GM12878 (cell line): Measurements from ENCODE around the gene CALN1. TPM values are rescaled to one million over a fixed set of nuclear protein-coding genes. Genes with fewer than 3 reads are reported as not detected.

Experiments used
- ATAC-seq: fragments of 200-7000 bp; cut with Tn5 transposase; 3 replicates; pipeline ENCODE4 v1.9.1; 2020; ENCODE audit warnings: mild to moderate bottlenecking, moderate library complexity
- BruUV-seq: library from RNA; stranded (reverse); fragments of 400-500 nt; replicated peaks from 2 replicates; lab custom pipeline; 2021; lab: Mats Ljungman, UMichigan
- CTCF ChIA-PET: fragments of 300-600 bp; sonication (Branson Sonifier 250); formaldehyde crosslinking; extraction: SDS; loops from one replicate; lab custom pipeline; 2021; ENCODE audit warnings: inconsistent platforms; lab: Yijun Ruan, JAX
- POLR2A ChIA-PET: fragments of 350-600 bp; formaldehyde crosslinking; extraction: SDS; loops from one replicate; lab custom pipeline; 2021; ENCODE audit warnings: inconsistent platforms; lab: Charles Lee
- RAD21 ChIA-PET: fragments of 300-600 bp; sonication (Branson Sonifier 250); formaldehyde crosslinking; loops from one replicate; lab custom pipeline; 2023; ENCODE audit warnings: antibody characterized with exemption; ENCODE audit not compliant: unreplicated experiment; lab: Charles Lee
- SMC1A ChIA-PET: fragments of 300-600 bp; sonication (Branson Sonifier 250); formaldehyde crosslinking; loops from one replicate; lab custom pipeline; 2023; ENCODE audit not compliant: unreplicated experiment, uncharacterized antibody; lab: Charles Lee
- DNase-seq: peaks from one replicate; pipeline ENCODE4 v3.0.0-alpha.2; 2011; ENCODE audit warnings: low read depth, low spot score
- FAIRE-seq: peaks from 3 replicates; lab custom pipeline; 2011; peaks lifted over from hg19 to GRCh38; lab: Jason Lieb, UNC
- H2AFZ ChIP-seq: 2 replicates; pipeline ENCODE4 v1.6.0; 2011; ENCODE audit warnings: low read depth, low read length, control low read depth; ENCODE audit not compliant: control insufficient read depth
- H3K27ac ChIP-seq: 2 replicates; pipeline ENCODE4 v1.5.1; 2011; ENCODE audit warnings: control low read depth; ENCODE audit not compliant: control insufficient read depth, insufficient read depth
- H3K27me3 ChIP-seq, 2 experiments: replicated peaks in 1 of 2; 2 replicates each; pipeline versions ENCODE4 v1.6.0 to v1.6.1; 2011; ENCODE audit warnings: low read length in 1 of 2; ENCODE audit not compliant: control insufficient read depth in 2 of 2, insufficient read depth in 2 of 2
- H3K36me3 ChIP-seq, 2 experiments: 2 replicates each; pipeline ENCODE4 v1.5.1; 2011; ENCODE audit warnings: low read length in 1 of 2; ENCODE audit not compliant: control insufficient read depth in 2 of 2, insufficient read depth in 2 of 2
- H3K4me1 ChIP-seq: 2 replicates; pipeline ENCODE4 v1.6.1; 2011; ENCODE audit warnings: mild to moderate bottlenecking, low read length, moderate library complexity, mixed read lengths; ENCODE audit not compliant: control insufficient read depth, insufficient read depth
- H3K4me2 ChIP-seq: 2 replicates; pipeline ENCODE4 v1.6.0; 2011; ENCODE audit warnings: control low read depth; ENCODE audit not compliant: control insufficient read depth, insufficient read depth
- H3K4me3 ChIP-seq: fragments of 200-600 bp; sonication (generic); 2 replicates; pipeline ENCODE4 v1.5.1; 2016
- H3K79me2 ChIP-seq: 2 replicates; pipeline ENCODE4 v1.6.0; 2011; ENCODE audit warnings: low read length; ENCODE audit not compliant: control insufficient read depth, insufficient read depth
- H3K9ac ChIP-seq: 2 replicates; pipeline ENCODE4 v1.8.0; 2011; ENCODE audit warnings: low read length, control low read depth, mixed read lengths; ENCODE audit not compliant: control insufficient read depth, insufficient read depth
- H3K9me3 ChIP-seq: replicated peaks from 3 replicates; pipeline ENCODE4 v1.5.1; 2011; ENCODE audit warnings: mild to moderate bottlenecking, low read length; ENCODE audit not compliant: control insufficient read depth, insufficient read depth
- H4K20me1 ChIP-seq: 2 replicates; pipeline ENCODE4 v1.6.0; 2011; ENCODE audit not compliant: control insufficient read depth, insufficient read depth
- BCLAF1 ChIP-seq: fragments of 450-650 bp; IDR thresholded peaks from 2 replicates; pipeline ENCODE4 v1.6.1; 2017; ENCODE audit warnings: antibody characterized with exemption, mild to moderate bottlenecking, moderate library complexity
- CEBPZ ChIP-seq: fragments of 150-350 bp; IDR thresholded peaks from 2 replicates; pipeline ENCODE4 v1.6.1; 2016; ENCODE audit warnings: low read depth, low read length
- KLF5 ChIP-seq: fragments of 450-650 bp; IDR thresholded peaks from 2 replicates; pipeline ENCODE4 v1.6.1; 2014; ENCODE audit warnings: mild to moderate bottlenecking; ENCODE audit not compliant: partially characterized antibody
- LARP7 ChIP-seq: fragments of 450-650 bp; IDR thresholded peaks from 2 replicates; pipeline ENCODE4 v1.6.1; 2017; ENCODE audit warnings: mild to moderate bottlenecking
- NRF1 ChIP-seq: conservative IDR thresholded peaks from 2 replicates; pipeline ENCODE4 v1.6.1; 2011; ENCODE audit warnings: mild to moderate bottlenecking, low read depth, low read length, improper control_type of control experiment
- SREBF1 ChIP-seq: IDR thresholded peaks from 2 replicates; pipeline ENCODE4 v1.6.1; 2012; ENCODE audit warnings: mild to moderate bottlenecking, low read length
- TAF1 ChIP-seq: IDR thresholded peaks from 2 replicates; pipeline ENCODE4 v1.6.1; 2011; ENCODE audit warnings: mild to moderate bottlenecking, low read depth, low read length, borderline replicate concordance
- TCF12 ChIP-seq: IDR thresholded peaks from 2 replicates; pipeline ENCODE4 v1.6.1; 2011; ENCODE audit warnings: low read depth, mild to moderate bottlenecking, low read length
- WRNIP1 ChIP-seq: IDR thresholded peaks from 2 replicates; pipeline ENCODE4 v1.6.1; 2011; ENCODE audit warnings: low read depth, low read length, improper control_type of control experiment, borderline replicate concordance
- WGBS: methylation state at CpG from one replicate; pipeline ENCODE4 v1.1.6; 2016; ENCODE audit warnings: low lambda C conversion rate; ENCODE audit not compliant: insufficient replicate concordance, insufficient coverage; ENCODE audit errors: missing lambda C conversion rate; 5-methylcytosine and 5-hydroxymethylcytosine counted together
- in situ Hi-C: fragments of 300-500 bp; cut with MboI; formaldehyde crosslinking; loops from 9 replicates; pipeline ENCODE4 v1.14.3; 2018; ENCODE audit warnings: mixed read lengths
- intact Hi-C: fragments of 100-400 bp; cut with micrococcal nuclease; formaldehyde crosslinking; loops from one replicate; pipeline ENCODE4 v1.14.2; 2022; ENCODE audit not compliant: unreplicated experiment
- polyA plus RNA-seq, 11 experiments: library from polyadenylated mRNA; depleted of rRNA in 4 of 11; unstranded in 6 of 11; stranded (reverse) in 5 of 11; fragments of >200 nt; fragmentation: Nextera tagmentation in 4 of 11; fragmentation: Illumina TruSeq in 1 of 11; extraction: Ambion mirVana in 4 of 11; extraction: Trizol in 1 of 11; gene quantifications; 1 replicate in 1 of 11; 2 replicates in 10 of 11; pipeline versions ENCODE4 v1.2.1 to v1.2.3, GENCODE V29; 2011 to 2016; ENCODE audit warnings: inconsistent platforms in 2 of 11, missing spikeins in 2 of 11, low read depth in 1 of 11
- total RNA-seq, 4 experiments: library from RNA; depleted of rRNA in 3 of 4; stranded (reverse); fragments of >200 nt in 3 of 4; fragmentation: Illumina TruSeq in 1 of 4; extraction: Trizol in 1 of 4; gene quantifications; 2 replicates each; pipeline versions ENCODE4 v1.2.1 to v1.2.3, GENCODE V29; 2013 to 2021
- TF ChIP-seq, protein P1 (sequence below): IDR thresholded peaks from 2 replicates; pipeline ENCODE4 v1.6.1; 2012; ENCODE audit warnings: improper control_type of control experiment, low read depth, low read length; ENCODE audit not compliant: insufficient replicate concordance

The CALN1 gene
- total and polyA plus RNA-seq, 10 of the 15 experiments (the other 5 are each of a cell fraction or from before 2014, with no cell fraction given), result 0.48 to 15.3 (median 1.6) TPM

GRCh38 chr7:72266771-72267170 is 145.4 kb downstream of the CALN1 start (continued):
- TF ChIP-seq, protein P1, sequence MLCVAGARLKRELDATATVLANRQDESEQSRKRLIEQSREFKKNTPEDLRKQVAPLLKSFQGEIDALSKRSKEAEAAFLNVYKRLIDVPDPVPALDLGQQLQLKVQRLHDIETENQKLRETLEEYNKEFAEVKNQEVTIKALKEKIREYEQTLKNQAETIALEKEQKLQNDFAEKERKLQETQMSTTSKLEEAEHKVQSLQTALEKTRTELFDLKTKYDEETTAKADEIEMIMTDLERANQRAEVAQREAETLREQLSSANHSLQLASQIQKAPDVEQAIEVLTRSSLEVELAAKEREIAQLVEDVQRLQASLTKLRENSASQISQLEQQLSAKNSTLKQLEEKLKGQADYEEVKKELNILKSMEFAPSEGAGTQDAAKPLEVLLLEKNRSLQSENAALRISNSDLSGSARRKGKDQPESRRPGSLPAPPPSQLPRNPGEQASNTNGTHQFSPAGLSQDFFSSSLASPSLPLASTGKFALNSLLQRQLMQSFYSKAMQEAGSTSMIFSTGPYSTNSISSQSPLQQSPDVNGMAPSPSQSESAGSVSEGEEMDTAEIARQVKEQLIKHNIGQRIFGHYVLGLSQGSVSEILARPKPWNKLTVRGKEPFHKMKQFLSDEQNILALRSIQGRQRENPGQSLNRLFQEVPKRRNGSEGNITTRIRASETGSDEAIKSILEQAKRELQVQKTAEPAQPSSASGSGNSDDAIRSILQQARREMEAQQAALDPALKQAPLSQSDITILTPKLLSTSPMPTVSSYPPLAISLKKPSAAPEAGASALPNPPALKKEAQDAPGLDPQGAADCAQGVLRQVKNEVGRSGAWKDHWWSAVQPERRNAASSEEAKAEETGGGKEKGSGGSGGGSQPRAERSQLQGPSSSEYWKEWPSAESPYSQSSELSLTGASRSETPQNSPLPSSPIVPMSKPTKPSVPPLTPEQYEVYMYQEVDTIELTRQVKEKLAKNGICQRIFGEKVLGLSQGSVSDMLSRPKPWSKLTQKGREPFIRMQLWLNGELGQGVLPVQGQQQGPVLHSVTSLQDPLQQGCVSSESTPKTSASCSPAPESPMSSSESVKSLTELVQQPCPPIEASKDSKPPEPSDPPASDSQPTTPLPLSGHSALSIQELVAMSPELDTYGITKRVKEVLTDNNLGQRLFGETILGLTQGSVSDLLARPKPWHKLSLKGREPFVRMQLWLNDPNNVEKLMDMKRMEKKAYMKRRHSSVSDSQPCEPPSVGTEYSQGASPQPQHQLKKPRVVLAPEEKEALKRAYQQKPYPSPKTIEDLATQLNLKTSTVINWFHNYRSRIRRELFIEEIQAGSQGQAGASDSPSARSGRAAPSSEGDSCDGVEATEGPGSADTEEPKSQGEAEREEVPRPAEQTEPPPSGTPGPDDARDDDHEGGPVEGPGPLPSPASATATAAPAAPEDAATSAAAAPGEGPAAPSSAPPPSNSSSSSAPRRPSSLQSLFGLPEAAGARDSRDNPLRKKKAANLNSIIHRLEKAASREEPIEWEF, result no peak
- no peak for TF ChIP-seq NRF1

DNA sequence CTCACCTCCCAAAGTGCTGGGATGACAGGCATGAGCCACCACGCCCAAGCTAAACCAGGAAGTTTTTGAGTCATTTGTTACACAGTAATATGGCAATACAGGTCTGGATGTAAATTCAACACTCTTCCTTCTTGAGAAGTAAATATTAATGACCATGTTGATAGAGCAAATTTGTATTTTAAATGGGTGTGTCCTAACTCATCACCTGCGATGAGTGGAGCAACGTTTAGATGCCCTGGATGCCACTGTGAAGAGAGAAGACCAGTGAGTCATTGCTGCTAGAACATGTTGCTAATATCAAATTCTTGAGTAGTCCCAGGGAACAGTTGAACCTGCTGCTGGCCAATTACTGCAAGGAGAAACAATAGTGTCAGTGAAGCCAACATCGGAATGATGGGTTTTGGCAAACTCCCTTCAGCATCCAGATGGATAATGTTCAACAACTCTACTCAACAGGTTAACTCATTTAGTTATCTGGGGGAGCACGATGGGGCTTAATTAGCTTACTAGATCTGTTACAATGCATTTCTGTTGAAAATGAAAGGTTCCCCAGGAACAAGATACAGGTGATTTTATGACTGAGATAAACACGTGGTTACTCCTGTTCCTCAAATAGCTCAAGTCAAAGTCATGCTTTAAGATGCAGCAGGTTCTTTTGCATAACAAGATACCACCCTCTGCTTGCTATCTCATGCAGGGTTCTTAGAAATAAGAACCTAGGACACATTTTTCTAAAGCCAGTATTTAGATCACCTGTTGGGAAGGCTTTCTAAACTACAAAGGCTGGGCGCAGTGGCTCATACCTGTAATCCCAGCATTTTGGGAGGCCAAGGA is 146.8 kb downstream of the CALN1 start:
- Histone ChIP-seq H3K4me2 (no peak overlapping the region), H3K9ac (no peak overlapping the region), H2AFZ (no peak overlapping the region), H3K36me3 (no peaks in the 10 kb centered on the region), H3K27me3 (no peaks in the 10 kb centered on the region), H3K9me3 (no peaks in the 10 kb centered on the region), H3K79me2 (no peaks in the 10 kb centered on the region), H4K20me1 (no peaks in the 10 kb centered on the region), H3K4me3 (no peak overlapping the region), H3K4me1 (no peaks in the 10 kb centered on the region), H3K27ac (no peak overlapping the region)
- ChIA-PET RAD21 (no interaction called here), CTCF (no interaction called here), POLR2A (no interaction called here), SMC1A (no interaction called here)
- ATAC-seq, result no peak
- FAIRE-seq, result no peak
- BruUV-seq, result no TSS peak
- in situ Hi-C loops (no loop called here), intact Hi-C loops (no loop called here)
- WGBS, result 37% methylated on average over 7 of the region's 7 CpGs
- DNase-seq, result no peak
- TF ChIP-seq CEBPZ, result no peak
- no peak for TF ChIP-seq TAF1
- TF ChIP-seq KLF5, result no peak
- no peak for TF ChIP-seq TCF12
- TF ChIP-seq LARP7, result no peak
- TF ChIP-seq SREBF1, result no peak
- no peak for TF ChIP-seq BCLAF1
- no peak for TF ChIP-seq WRNIP1
